ENCODE measurements around the gene LGMN.
"Not testable (repeated sequence)": the region's sequence is repeated elsewhere in the genome, so short reads cannot be mapped to it uniquely, and the experiment has no call there.

Gene LGMN

GRCh38 chr14:92729634-92730358 is 18.6 kb downstream of the LGMN start:
- H3K27ac Mint-ChIP-seq, result no peak overlapping the region
- H3K4me3 Mint-ChIP-seq, result no peak overlapping the region
- ATAC-seq (replicated peaks) (no peak), DNase-seq (no peak)
- peaks cover 9 to 10% of the 10 kb centered on the region in 2 donors for H3K27me3 Mint-ChIP-seq
- peaks cover 0 to 3% of the 10 kb centered on the region in 2 donors for H3K9me3 Mint-ChIP-seq
- peaks cover 3% of the 10 kb centered on the region for H3K36me3 Mint-ChIP-seq (ENCODE audit: insufficient read depth)
- peaks cover 8 to 10% of the 10 kb centered on the region in 2 donors for H3K4me1 Mint-ChIP-seq (ENCODE audit: low read depth in 2 of 2)

GRCh38 chr14:92728759-92729364 is 19.6 kb downstream of the LGMN start:
- H3K36me3 Mint-ChIP-seq (ENCODE audit: insufficient read depth), result peaks cover 3% of the 10 kb centered on the region
- H3K27ac Mint-ChIP-seq, result no peak overlapping the region
- DNase-seq (no peak), ATAC-seq (replicated peaks) (peak; percentile 33)
- H3K27me3 Mint-ChIP-seq, result peaks cover 9 to 10% of the 10 kb centered on the region in 2 donors
- H3K4me1 Mint-ChIP-seq (ENCODE audit: low read depth in 2 of 2), result peaks cover 8 to 10% of the 10 kb centered on the region in 2 donors
- no peak overlapping the region for H3K4me3 Mint-ChIP-seq
- H3K9me3 Mint-ChIP-seq, result peaks cover 0 to 3% of the 10 kb centered on the region in 2 donors

DNA sequence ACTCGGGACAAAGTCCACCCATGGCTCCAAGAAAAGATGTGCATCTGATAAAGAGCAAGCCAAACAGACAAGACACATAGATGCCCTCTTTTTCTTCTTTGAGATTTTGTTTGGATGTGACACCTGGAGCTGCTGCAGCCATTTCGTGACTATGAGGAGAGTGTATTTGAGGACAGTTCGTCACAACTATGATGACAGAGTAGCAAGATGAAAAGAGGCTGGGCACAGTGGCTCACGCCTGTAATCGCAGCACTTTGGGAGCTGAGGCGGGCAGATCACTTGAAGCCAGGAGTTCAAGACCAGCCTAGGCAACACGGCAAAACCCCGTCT is 21.5 kb downstream of the LGMN start:
- Mint-ChIP-seq H3K4me3 (peak overlapping the region in 1 of 2 donors; percentile 59), H3K4me1 (ENCODE audit: low read depth in 2 of 2) (peaks cover 8 to 10% of the 10 kb centered on the region in 2 donors), H3K27ac (peak overlapping the region in 1 of 2 donors; percentile 95), H3K36me3 (ENCODE audit: insufficient read depth) (peaks cover 3% of the 10 kb centered on the region), H3K27me3 (peaks cover 9 to 10% of the 10 kb centered on the region in 2 donors), H3K9me3 (peaks cover 0 to 3% of the 10 kb centered on the region in 2 donors)
- no peak for DNase-seq
- ATAC-seq (replicated peaks), result no peak

DNA sequence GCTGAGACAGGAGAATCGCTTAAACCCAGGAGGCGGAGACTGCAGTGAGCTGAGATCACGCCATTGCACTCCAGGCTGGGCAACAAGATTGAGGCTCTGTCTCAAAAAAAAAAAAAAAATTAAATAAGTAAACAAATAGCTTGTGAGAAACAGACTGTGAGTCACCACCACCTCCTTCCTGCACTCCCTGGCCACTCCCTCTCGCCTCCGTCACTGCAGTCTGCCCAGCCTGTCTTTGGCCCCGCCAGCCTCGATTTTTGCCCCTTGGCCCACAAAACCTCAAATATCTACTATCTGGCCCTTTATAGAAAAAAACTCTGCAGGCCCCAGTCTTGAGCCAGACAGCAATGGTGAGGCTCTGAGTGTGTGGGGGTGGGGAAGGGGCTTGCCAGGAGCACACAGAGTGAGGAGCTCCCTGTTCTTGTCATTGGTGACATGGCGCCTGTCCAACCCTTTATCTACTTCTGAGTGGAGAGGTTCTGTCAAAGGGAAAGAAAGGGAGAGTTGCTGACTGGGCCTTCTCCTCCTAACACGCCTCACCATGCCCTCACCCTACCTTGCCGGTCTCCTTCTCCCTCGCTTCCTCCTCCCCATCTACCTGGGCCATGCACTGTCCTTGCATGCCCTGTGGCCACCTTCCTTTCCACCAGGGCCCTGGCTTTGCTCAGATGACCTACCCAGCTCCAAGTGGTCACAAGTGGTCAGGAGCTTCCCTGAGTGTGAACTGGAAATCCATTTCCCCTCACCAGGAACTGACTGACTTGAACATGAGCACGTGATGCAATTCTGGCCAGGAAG is 22.1 kb downstream of the LGMN start:
- peaks cover 9 to 10% of the 10 kb centered on the region in 2 donors for H3K27me3 Mint-ChIP-seq
- peak; percentile 43 to 51 (median 47) for DNase-seq
- peaks cover 8 to 10% of the 10 kb centered on the region in 2 donors for H3K4me1 Mint-ChIP-seq (ENCODE audit: low read depth in 2 of 2)
- ATAC-seq (replicated peaks), result peak; percentile 95
- peak overlapping the region; percentile 90 to 95 for H3K27ac Mint-ChIP-seq
- H3K9me3 Mint-ChIP-seq, result peaks cover 0 to 3% of the 10 kb centered on the region in 2 donors
- H3K36me3 Mint-ChIP-seq (ENCODE audit: insufficient read depth), result peaks cover 3% of the 10 kb centered on the region
- H3K4me3 Mint-ChIP-seq, result peak overlapping the region; percentile 49 to 59

DNA sequence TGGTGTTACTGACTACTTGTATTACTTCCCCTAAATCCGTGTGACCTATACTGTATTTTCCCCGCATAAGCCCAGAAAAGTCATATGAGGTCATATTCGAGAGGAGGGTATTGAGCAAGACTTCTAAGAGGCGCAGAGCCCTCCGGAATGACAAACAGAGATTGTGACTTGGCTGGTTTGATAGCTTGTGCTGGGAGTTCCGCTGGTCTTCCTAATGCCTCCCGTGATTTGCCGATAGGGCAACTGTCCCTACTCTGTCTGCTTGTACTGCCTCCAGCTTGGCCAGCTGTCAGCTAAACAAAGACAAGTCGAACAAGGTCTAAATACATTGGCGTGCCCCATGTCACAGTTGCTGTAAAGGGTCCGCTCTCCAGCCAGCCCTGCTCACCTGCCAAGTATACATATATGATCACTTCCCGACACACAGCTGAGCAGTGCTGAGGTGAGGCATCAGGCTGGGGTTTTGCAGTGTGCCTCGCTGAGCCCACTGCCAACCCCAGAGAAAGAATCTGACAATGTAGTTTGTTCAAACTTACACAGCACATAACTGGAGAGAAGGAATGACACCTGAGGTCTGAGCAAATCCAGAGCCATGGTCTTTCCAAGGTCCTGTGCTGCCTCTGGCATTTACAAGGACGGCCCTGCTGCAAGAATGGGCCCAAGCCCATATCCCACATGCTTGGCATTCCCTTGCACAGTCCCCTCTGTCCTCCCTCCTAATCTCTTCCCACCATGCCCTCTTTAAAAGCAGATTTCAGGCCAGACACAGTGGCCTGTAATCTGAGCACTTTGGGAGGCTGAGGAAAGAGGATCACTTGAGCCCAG is 23.7 kb downstream of the LGMN start:
- ATAC-seq (replicated peaks) (no peak), DNase-seq (no peak)
- peaks cover 3% of the 10 kb centered on the region for H3K36me3 Mint-ChIP-seq (ENCODE audit: insufficient read depth)
- H3K9me3 Mint-ChIP-seq, result peaks cover 0 to 3% of the 10 kb centered on the region in 2 donors
- H3K27ac Mint-ChIP-seq, result peak overlapping the region in 1 of 2 donors; percentile 29
- H3K4me3 Mint-ChIP-seq, result no peak overlapping the region
- peaks cover 8 to 9% of the 10 kb centered on the region in 2 donors for H3K4me1 Mint-ChIP-seq (ENCODE audit: low read depth in 2 of 2)
- peaks cover 9 to 10% of the 10 kb centered on the region in 2 donors for H3K27me3 Mint-ChIP-seq

DNA sequence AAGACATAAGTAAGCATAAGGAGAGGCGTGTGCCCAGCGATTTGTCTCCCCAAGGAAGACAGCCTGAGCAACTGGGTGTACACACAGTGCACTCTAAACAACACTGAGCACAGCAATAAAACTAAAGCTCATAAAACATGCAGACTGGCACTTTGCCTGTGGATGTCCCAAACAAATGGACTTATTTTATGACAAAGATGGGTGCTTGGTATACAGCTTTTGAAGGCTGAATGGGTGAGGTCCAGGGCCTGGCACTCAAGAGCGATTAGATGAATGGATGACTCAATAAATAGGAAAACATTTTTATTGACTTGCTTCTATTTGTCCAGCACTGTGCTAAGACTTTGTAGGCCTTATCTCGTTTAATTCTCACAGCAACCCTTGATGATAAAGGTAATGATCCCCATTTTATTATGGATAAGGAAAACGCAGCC is 28.5 kb downstream of the LGMN start:
- Mint-ChIP-seq H3K36me3 (ENCODE audit: insufficient read depth) (peaks cover 2% of the 10 kb centered on the region), H3K27ac (no peak overlapping the region), H3K9me3 (no peaks in the 10 kb centered on the region), H3K4me3 (no peak overlapping the region), H3K27me3 (no peaks in the 10 kb centered on the region), H3K4me1 (ENCODE audit: low read depth in 2 of 2) (peaks cover 5 to 6% of the 10 kb centered on the region in 2 donors)
- DNase-seq (no peak), ATAC-seq (replicated peaks) (no peak)

GRCh38 chr14:92719421-92719820 is 29.0 kb downstream of the LGMN start:
- H3K4me1 Mint-ChIP-seq (ENCODE audit: low read depth in 2 of 2), result peaks cover 5 to 6% of the 10 kb centered on the region in 2 donors
- DNase-seq (no peak), ATAC-seq (replicated peaks) (no peak)
- no peak overlapping the region for H3K4me3 Mint-ChIP-seq
- peaks cover 2% of the 10 kb centered on the region for H3K36me3 Mint-ChIP-seq (ENCODE audit: insufficient read depth)
- H3K27ac Mint-ChIP-seq, result peak overlapping the region in 1 of 2 donors; percentile 81
- no peaks in the 10 kb centered on the region for H3K27me3 Mint-ChIP-seq
- H3K9me3 Mint-ChIP-seq, result no peaks in the 10 kb centered on the region

DNA sequence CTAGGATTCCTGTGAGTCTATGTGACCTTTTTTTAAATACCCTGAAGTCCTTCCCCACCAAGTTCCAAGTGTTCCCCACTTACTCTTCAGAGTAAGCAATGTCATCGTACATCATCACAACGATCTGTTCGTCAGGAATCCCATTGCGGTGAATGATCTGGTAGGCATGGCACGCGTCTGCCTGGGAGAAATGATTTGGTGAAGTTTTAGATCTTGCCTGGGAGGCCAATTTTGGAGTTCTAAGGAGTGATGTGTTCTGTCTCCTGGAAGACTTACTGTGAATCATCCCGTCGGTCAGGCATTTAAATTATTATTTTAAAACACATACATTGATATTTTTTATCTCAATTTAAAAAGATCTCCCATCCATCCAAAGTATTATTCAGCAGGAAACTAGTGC is 29.8 kb downstream of the LGMN start:
- Mint-ChIP-seq H3K4me3 (no peak overlapping the region), H3K4me1 (ENCODE audit: low read depth in 2 of 2) (peaks cover 5 to 6% of the 10 kb centered on the region in 2 donors), H3K27ac (no peak overlapping the region), H3K27me3 (no peaks in the 10 kb centered on the region), H3K9me3 (no peaks in the 10 kb centered on the region), H3K36me3 (ENCODE audit: insufficient read depth) (peaks cover 2% of the 10 kb centered on the region)
- DNase-seq (no peak), ATAC-seq (replicated peaks) (no peak)

DNA sequence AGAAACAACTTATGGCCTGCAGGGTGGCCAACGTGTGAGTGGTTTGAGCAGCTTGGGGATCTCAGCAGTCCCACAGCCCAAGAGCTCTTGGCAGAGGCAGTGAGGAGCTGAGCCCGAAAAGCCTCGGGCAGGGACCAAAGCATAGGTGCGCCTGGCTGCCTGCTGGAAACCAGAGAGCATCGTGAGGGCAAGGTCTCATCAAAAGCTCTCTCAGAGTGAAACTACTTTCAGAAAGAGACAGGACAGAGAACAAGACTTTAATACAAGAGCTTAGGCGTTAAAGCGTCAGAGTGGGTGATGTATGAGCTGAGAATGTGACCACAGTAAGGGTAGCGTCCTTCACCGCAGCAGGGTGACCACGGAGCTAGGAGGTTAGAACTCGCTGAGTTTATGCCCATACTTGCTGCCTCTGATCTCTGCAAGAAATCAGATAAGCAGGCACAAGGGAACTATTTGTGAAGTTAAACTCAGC is 30.8 kb downstream of the LGMN start:
- ATAC-seq (replicated peaks) (peak; percentile 72), DNase-seq (peak in 1 of 3 experiments; percentile 12)
- Mint-ChIP-seq H3K27ac (peak overlapping the region in 1 of 2 donors; percentile 27), H3K27me3 (no peaks in the 10 kb centered on the region), H3K4me3 (peak overlapping the region in 1 of 2 donors; percentile 47), H3K9me3 (no peaks in the 10 kb centered on the region), H3K36me3 (ENCODE audit: insufficient read depth) (peaks cover 6% of the 10 kb centered on the region), H3K4me1 (ENCODE audit: low read depth in 2 of 2) (peaks cover 5 to 6% of the 10 kb centered on the region in 2 donors)

DNA sequence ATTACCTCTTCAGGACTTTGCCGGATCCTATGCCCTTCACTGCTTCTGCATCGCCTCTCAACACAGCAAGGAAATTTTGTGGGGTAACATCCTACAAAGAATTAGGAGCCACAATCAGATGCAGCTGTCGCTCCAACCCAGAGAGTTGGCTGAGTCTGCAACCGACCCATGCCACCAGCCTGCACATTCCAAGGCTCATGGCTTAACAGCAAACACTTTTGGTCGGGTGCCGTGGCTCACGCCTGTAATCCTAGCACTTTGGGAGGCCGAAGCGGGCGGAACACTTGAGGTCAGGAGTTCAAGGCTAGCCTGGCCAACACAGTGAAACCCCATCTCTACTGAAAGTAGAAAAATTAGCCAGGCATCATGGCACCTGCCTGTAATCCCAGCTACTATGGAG is 32.3 kb downstream of the LGMN start:
- H3K27me3 Mint-ChIP-seq, result no peaks in the 10 kb centered on the region
- ATAC-seq (replicated peaks) (no peak), DNase-seq (no peak)
- peaks cover 5 to 6% of the 10 kb centered on the region in 2 donors for H3K4me1 Mint-ChIP-seq (ENCODE audit: low read depth in 2 of 2)
- no peaks in the 10 kb centered on the region for H3K9me3 Mint-ChIP-seq
- no peak overlapping the region for H3K27ac Mint-ChIP-seq
- H3K4me3 Mint-ChIP-seq, result no peak overlapping the region
- peaks cover 9% of the 10 kb centered on the region for H3K36me3 Mint-ChIP-seq (ENCODE audit: insufficient read depth)

GRCh38 chr14:92714739-92715307 is 33.6 kb downstream of the LGMN start:
- not testable (repeated sequence) for H3K9me3 Mint-ChIP-seq; H3K36me3 Mint-ChIP-seq (ENCODE audit: insufficient read depth); H3K27ac Mint-ChIP-seq; H3K4me3 Mint-ChIP-seq; H3K4me1 Mint-ChIP-seq (ENCODE audit: low read depth in 2 of 2); H3K27me3 Mint-ChIP-seq
- ATAC-seq (replicated peaks) (peak; percentile 81), DNase-seq (peak; percentile 76 to 83 (median 77))

DNA sequence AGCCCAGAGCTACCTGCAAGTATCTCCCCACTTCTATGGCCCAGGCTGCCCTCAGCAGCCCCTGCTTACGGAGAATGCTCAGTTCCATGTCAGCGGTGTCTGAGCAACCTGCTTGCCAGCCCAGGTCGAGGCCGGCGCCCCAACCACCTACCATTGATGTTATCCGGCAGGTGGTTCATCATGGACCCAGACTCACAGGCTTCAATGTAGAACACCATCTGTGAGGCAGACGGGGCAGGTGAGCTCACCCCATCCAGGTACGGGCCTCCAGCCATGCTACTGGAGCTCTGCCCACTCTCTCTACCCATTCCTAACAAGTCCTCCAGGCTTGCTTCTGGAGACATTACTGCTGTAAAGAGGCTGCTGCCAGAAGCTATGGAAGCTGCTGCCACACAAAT is 35.8 kb downstream of the LGMN start:
- DNase-seq (no peak), ATAC-seq (replicated peaks) (no peak)
- H3K27ac Mint-ChIP-seq, result no peak overlapping the region
- H3K9me3 Mint-ChIP-seq, result no peaks in the 10 kb centered on the region
- peaks cover 7% of the 10 kb centered on the region for H3K36me3 Mint-ChIP-seq (ENCODE audit: insufficient read depth)
- H3K4me3 Mint-ChIP-seq, result no peak overlapping the region
- peaks cover 3% of the 10 kb centered on the region in 2 donors for H3K4me1 Mint-ChIP-seq (ENCODE audit: low read depth in 2 of 2)
- peaks cover 6 to 10% of the 10 kb centered on the region in 2 donors for H3K27me3 Mint-ChIP-seq
